Pancreas (tissue), 10 donors: ENCODE results near the gene LLGL2. TPM values are rescaled to one million over a fixed set of nuclear protein-coding genes. Genes with fewer than 3 reads are reported as not detected.

Experiments used
- ATAC-seq, 4 donors: fragments of 200-7000 bp; cut with Tn5 transposase; one replicate each; pipeline versions ENCODE4 v1.8.0 to v1.9.1; 2020; ENCODE audit warnings: mild to moderate bottlenecking in 4 of 4, moderate library complexity in 4 of 4
- DNase-seq, 6 donors: peaks; one replicate each; pipeline ENCODE4 v3.0.0-alpha.2; 2020
- FAIRE-seq: peaks from 2 replicates; lab custom pipeline; 2012; peaks lifted over from hg19 to GRCh38; lab: Jason Lieb, UNC
- H3K27ac ChIP-seq, 4 donors: fragments of 200-600 bp; sonication (generic); 1 replicate in 3 of 4; 2 replicates in 1 of 4; pipeline versions ENCODE4 v1.5.0 to v1.8.0; 2020
- H3K27me3 ChIP-seq, 4 donors: fragments of 200-600 bp; one replicate each; pipeline ENCODE4 v1.8.0; 2021
- H3K36me3 ChIP-seq, 3 donors: fragments of 200-600 bp; sonication (generic) in 1 of 3; one replicate each; pipeline versions ENCODE4 v1.5.0 to v1.8.0; 2020 to 2021
- H3K4me1 ChIP-seq, 3 donors: fragments of 200-600 bp; one replicate each; pipeline ENCODE4 v1.8.0; 2021
- H3K4me3 ChIP-seq, 4 donors: fragments of 200-600 bp; sonication (generic) in 2 of 4; one replicate each; pipeline versions ENCODE4 v1.5.0 to v1.8.0; 2020 to 2021
- H3K9me3 ChIP-seq, 4 donors: fragments of 200-600 bp; one replicate each; pipeline ENCODE4 v1.8.0; 2021
- CTCF ChIP-seq, 4 donors: fragments of 200-600 bp; sonication (generic) in 3 of 4; IDR thresholded peaks; one replicate each; pipeline versions ENCODE4 v1.5.0 to v1.8.0; 2021; ENCODE audit warnings: antibody characterized with exemption in 4 of 4
- WGBS, 2 donors: extraction: QIAGEN DNeasy Blood & Tissue Kit; methylation state at CpG; one replicate each; pipeline ENCODE4 v1.1.7; 2013; 5-methylcytosine and 5-hydroxymethylcytosine counted together
- intact Hi-C, 3 donors: fragments of 100-400 bp; cut with DNase I; formaldehyde crosslinking; loops; one replicate each; pipeline versions ENCODE4 v1.11.1 to v1.14.2; 2022
- polyA plus RNA-seq, 2 donors: library from polyadenylated mRNA; stranded (reverse); fragments of 200-250 nt; gene quantifications; one replicate each; pipeline ENCODE4 v1.2.3, GENCODE V29; 2013
- total RNA-seq, 6 donors: library from RNA; stranded (reverse); fragmentation: NEBNext Ultra II Directional in 4 of 6; extraction: Animal tissue kit (Norgen Biotek cat#: 25700) in 4 of 6; gene quantifications; one replicate each; pipeline versions ENCODE4 v1.2.1 to v1.2.4, GENCODE V29; 2021 to 2023
- donor health status: healthy with polysubstance abuse.
- donor health status: DM: no; HTN: no; CAD: no; lungs with moderate emphysema.
- donor health status: DM: no; HTN: no; CAD: no.
- donor health status: control.
- donor health status: control.
- donor health status: Bipolar disorder and iron deficiency.
- donor health status: DM: yes; HTN: yes; CAD: no.
- donor health status: DM: no; HTN: no; CAD: no.
- donor health status: DM: no; HTN: no; CAD: no.
- donor health status: DM: yes; HTN: yes; CAD: no.

The LLGL2 gene
- total and polyA plus RNA-seq, 8 donors = 87.8 to 296 (median 112) TPM

GRCh38 chr17:75531721-75532072, 6.2 kb downstream of the LLGL2 start:
- DNase-seq = no peak
- H3K9me3 ChIP-seq = no peaks in the 10 kb centered on the region
- no peak for FAIRE-seq
- ATAC-seq = peak in 3 of 4 donors; percentile 10 to 40 (median 17)
- no peaks in the 10 kb centered on the region for H3K36me3 ChIP-seq
- no peak overlapping the region for H3K4me3 ChIP-seq
- peak overlapping the region in 3 of 4 donors; percentile 8 to 37 (median 10) for H3K27ac ChIP-seq
- H3K27me3 ChIP-seq = no peaks in the 10 kb centered on the region
- no peak for TF ChIP-seq CTCF (IDR thresholded peaks at IDR 0.05)
- WGBS, 2 donors = 58 to 61% methylated on average over 7 of the region's 7 CpGs
- H3K4me1 ChIP-seq = peaks cover 17 to 25% (median 21%) of the 10 kb centered on the region in 3 donors
- intact Hi-C loops = loop anchor here in 1 of 3 donors (10.0 kb wide), 1 partner anchor 53 kb away; the partner anchor contains the start of gene MYO15B

GRCh38 chr17:75535119-75535537, 9.6 kb downstream of the LLGL2 start:
- intact Hi-C loops = loop anchor here in 1 of 3 donors (10.0 kb wide), 1 partner anchor 50 kb away; the partner anchor contains the start of gene MYO15B

GRCh38 chr17:75535871-75536270, 10.4 kb downstream of the LLGL2 start:
- H3K36me3 ChIP-seq = no peaks in the 10 kb centered on the region
- H3K9me3 ChIP-seq = no peaks in the 10 kb centered on the region
- TF ChIP-seq CTCF (IDR thresholded peaks at IDR 0.05) = no peak
- no peak overlapping the region for H3K4me3 ChIP-seq
- WGBS, 2 donors = 87 to 89% methylated on average over 7 to 8 of the region's 8 CpGs
- peak overlapping the region in 1 of 4 donors; percentile 41 for H3K27ac ChIP-seq
- no peak for FAIRE-seq
- intact Hi-C loops = loop anchor here in 1 of 3 donors (10.0 kb wide), 1 partner anchor 49 kb away; the partner anchor contains the start of gene MYO15B
- no peaks in the 10 kb centered on the region for H3K27me3 ChIP-seq
- ATAC-seq = no peak
- peaks cover 26 to 40% (median 37%) of the 10 kb centered on the region in 3 donors for H3K4me1 ChIP-seq
- no peak for DNase-seq

More at GRCh38 chr17:75535119-75535537, 9.6 kb downstream of the LLGL2 start:
- no peak overlapping the region for H3K4me3 ChIP-seq
- peaks cover 27 to 36% (median 35%) of the 10 kb centered on the region in 3 donors for H3K4me1 ChIP-seq
- DNase-seq (peak in 1 of 6 donors; percentile 59), ATAC-seq (peak in 3 of 4 donors; percentile 4 to 16 (median 10)), FAIRE-seq (no peak)
- H3K36me3 ChIP-seq = no peaks in the 10 kb centered on the region
- TF ChIP-seq CTCF (IDR thresholded peaks at IDR 0.05) = no peak
- peak overlapping the region in 3 of 4 donors; percentile 7 to 41 (median 9) for H3K27ac ChIP-seq
- H3K27me3 ChIP-seq = no peaks in the 10 kb centered on the region
- 61 to 71% methylated on average over 15 of the region's 15 CpGs for WGBS, 2 donors
- no peaks in the 10 kb centered on the region for H3K9me3 ChIP-seq

GRCh38 chr17:75536366-75536765, 10.9 kb downstream of the LLGL2 start:
- TF ChIP-seq CTCF (IDR thresholded peaks at IDR 0.05) = no peak
- FAIRE-seq (no peak), ATAC-seq (no peak), DNase-seq (peak in 1 of 6 donors; percentile 12)
- no peaks in the 10 kb centered on the region for H3K27me3 ChIP-seq
- WGBS, 2 donors = 77 to 81% methylated on average over 10 of the region's 10 CpGs
- H3K9me3 ChIP-seq = no peaks in the 10 kb centered on the region
- no peak overlapping the region for H3K27ac ChIP-seq
- intact Hi-C loops = loop anchor here in 1 of 3 donors (10.0 kb wide), 1 partner anchor 48 kb away; the partner anchor contains the start of gene MYO15B
- H3K4me1 ChIP-seq = peaks cover 21 to 41% (median 37%) of the 10 kb centered on the region in 3 donors
- H3K36me3 ChIP-seq = no peaks in the 10 kb centered on the region
- H3K4me3 ChIP-seq = no peak overlapping the region
